Panc1 (cell line): ENCODE measurements around the gene CCDC83.

Source experiments
- SIN3A ChIP-seq: IDR thresholded peaks from 2 replicates; pipeline ENCODE4 v1.6.1; 2012; ENCODE audit warnings: low read depth, mild to moderate bottlenecking, low read length, moderate library complexity, borderline replicate concordance; ENCODE audit not compliant: insufficient read depth
- TF ChIP-seq, protein P1 (sequence below): fragments of 450-650 bp; IDR thresholded peaks from 2 replicates; pipeline ENCODE4 v1.5.1; 2017; ENCODE audit warnings: mild to moderate bottlenecking

DNA sequence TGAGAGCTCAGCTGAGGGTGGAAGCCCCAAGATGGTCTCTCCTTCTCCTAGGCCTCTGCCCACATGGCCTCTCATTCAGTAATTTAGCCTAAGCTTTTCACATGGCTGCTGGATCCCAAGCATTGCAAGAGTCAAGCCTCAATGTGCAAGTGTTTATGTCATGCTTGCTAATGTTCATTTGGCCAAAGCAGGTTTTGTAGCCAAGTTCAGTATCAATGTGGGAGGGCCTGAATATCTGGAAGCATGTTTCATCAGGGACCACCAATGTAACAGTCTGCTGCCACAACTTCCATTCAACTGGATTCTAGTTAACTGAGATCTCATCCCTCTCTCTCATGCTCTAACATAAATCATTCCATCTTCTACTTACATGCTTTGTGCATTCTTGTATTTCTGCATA is 35.7 kb upstream of the CCDC83 start:
- no peak for TF ChIP-seq SIN3A
- TF ChIP-seq, protein P1, sequence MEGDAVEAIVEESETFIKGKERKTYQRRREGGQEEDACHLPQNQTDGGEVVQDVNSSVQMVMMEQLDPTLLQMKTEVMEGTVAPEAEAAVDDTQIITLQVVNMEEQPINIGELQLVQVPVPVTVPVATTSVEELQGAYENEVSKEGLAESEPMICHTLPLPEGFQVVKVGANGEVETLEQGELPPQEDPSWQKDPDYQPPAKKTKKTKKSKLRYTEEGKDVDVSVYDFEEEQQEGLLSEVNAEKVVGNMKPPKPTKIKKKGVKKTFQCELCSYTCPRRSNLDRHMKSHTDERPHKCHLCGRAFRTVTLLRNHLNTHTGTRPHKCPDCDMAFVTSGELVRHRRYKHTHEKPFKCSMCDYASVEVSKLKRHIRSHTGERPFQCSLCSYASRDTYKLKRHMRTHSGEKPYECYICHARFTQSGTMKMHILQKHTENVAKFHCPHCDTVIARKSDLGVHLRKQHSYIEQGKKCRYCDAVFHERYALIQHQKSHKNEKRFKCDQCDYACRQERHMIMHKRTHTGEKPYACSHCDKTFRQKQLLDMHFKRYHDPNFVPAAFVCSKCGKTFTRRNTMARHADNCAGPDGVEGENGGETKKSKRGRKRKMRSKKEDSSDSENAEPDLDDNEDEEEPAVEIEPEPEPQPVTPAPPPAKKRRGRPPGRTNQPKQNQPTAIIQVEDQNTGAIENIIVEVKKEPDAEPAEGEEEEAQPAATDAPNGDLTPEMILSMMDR: no peak
